ENCODE data around the gene HYKK.

HYKK gene

GRCh38 chr15:78565951-78566774, 58.8 kb downstream of the HYKK start:
- peak; percentile 30 for DNase-seq (ENCODE audit: low read depth)
- peak overlapping the region; percentile 71 for H3K4me3 ChIP-seq (ENCODE audit: low read length)

GRCh38 chr15:78567531-78567930, 60.2 kb downstream of the HYKK start:
- TF ChIP-seq, protein P1, sequence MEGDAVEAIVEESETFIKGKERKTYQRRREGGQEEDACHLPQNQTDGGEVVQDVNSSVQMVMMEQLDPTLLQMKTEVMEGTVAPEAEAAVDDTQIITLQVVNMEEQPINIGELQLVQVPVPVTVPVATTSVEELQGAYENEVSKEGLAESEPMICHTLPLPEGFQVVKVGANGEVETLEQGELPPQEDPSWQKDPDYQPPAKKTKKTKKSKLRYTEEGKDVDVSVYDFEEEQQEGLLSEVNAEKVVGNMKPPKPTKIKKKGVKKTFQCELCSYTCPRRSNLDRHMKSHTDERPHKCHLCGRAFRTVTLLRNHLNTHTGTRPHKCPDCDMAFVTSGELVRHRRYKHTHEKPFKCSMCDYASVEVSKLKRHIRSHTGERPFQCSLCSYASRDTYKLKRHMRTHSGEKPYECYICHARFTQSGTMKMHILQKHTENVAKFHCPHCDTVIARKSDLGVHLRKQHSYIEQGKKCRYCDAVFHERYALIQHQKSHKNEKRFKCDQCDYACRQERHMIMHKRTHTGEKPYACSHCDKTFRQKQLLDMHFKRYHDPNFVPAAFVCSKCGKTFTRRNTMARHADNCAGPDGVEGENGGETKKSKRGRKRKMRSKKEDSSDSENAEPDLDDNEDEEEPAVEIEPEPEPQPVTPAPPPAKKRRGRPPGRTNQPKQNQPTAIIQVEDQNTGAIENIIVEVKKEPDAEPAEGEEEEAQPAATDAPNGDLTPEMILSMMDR (IDR thresholded peaks at IDR 0.05; ENCODE audit: insufficient read depth, low read depth, low read length, missing control alignments), result no peak
- no peak for DNase-seq (ENCODE audit: low read depth)
- H3K4me3 ChIP-seq (ENCODE audit: low read length), result no peak overlapping the region

More at GRCh38 chr15:78565951-78566774, 58.8 kb downstream of the HYKK start:
- TF ChIP-seq, protein P1 (IDR thresholded peaks at IDR 0.05; ENCODE audit: insufficient read depth, low read depth, low read length, missing control alignments), result peak; percentile 40

DNA sequence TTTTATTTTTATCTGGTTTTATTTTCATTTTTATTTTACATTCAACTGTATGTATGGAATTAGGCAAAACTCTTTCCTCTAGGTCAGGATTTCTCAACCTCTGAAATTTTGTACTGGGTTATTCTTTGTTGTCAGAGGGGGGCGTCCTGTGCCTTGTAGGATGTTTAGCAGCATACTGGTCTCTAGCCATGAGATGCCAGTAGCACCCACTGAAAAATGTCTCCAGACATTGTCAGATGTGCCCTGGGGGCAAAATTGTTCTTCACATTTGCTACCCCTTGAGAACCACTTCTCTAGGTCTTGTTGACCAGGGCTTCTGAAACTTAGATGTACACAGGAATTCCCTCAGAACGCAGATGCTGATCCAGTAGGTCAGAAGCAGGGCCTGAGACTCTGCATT, 63.3 kb downstream of the HYKK start:
- DNase-seq (ENCODE audit: low read depth), result no peak
- TF ChIP-seq, protein P1 (IDR thresholded peaks at IDR 0.05; ENCODE audit: insufficient read depth, low read depth, low read length, missing control alignments), result no peak
- no peak overlapping the region for H3K4me3 ChIP-seq (ENCODE audit: low read length)

DNA sequence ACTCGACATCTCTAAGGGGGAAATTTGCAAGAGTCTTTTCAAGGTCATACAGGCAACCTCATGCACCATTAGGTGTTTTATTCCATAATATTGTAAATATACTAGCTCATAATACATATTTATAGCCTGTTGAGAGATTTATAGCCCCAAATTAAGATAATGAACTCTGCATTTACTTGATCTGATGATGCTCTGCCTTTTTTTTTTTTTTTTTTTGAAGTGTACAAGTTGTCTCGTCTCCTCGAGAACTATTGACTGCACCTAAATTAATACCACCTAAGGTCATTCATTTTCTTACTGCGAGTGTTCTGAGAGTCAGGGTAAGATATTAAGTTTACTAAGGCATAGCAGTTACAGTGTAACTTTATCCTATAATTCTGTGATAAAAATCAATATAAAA, 64.0 kb downstream of the HYKK start:
- TF ChIP-seq, protein P1 (IDR thresholded peaks at IDR 0.05; ENCODE audit: insufficient read depth, low read depth, low read length, missing control alignments), result no peak
- no peak overlapping the region for H3K4me3 ChIP-seq (ENCODE audit: low read length)
- no peak for DNase-seq (ENCODE audit: low read depth)

- TF ChIP-seq, protein P1 (IDR thresholded peaks at IDR 0.05; ENCODE audit: insufficient read depth, low read depth, low read length, missing control alignments), result no peak
- no peak for DNase-seq (ENCODE audit: low read depth)
- no peak overlapping the region for H3K4me3 ChIP-seq (ENCODE audit: low read length)
Measured at GRCh38 chr15:78573416-78573815, 66.0 kb downstream of the HYKK start.

- no peak overlapping the region for H3K4me3 ChIP-seq (ENCODE audit: low read length)
- DNase-seq (ENCODE audit: low read depth), result no peak
- TF ChIP-seq, protein P1 (IDR thresholded peaks at IDR 0.05; ENCODE audit: insufficient read depth, low read depth, low read length, missing control alignments), result no peak
Measured at GRCh38 chr15:78574944-78575343, 67.6 kb downstream of the HYKK start.

Data from epithelial cell of esophagus (primary cell).